ENCODE measurements around the gene AVPR2. TPM values are rescaled to one million over a fixed set of nuclear protein-coding genes. Genes with fewer than 3 reads are reported as not detected.

AVPR2 gene
- total RNA-seq, 6 donors from 2014 or later, result 1.2 to 2.8 (median 1.4) TPM; not detected in 3

GRCh38 chrX:153907456-153907855 is 3.0 kb downstream of the AVPR2 start:
- Histone ChIP-seq H3K36me3 (peaks cover 0 to 21% (median 3%) of the 10 kb centered on the region in 4 donors), H3K27me3 (no peaks in the 10 kb centered on the region), H3K4me3 (no peak overlapping the region), H3K4me1 (peaks cover 0 to 25% (median 12%) of the 10 kb centered on the region in 4 donors), H3K27ac (no peak overlapping the region), H3K9me3 (no peaks in the 10 kb centered on the region)
- DNase-seq, result peak in 1 of 2 donors; percentile 44
- TF ChIP-seq POLR2AphosphoS5 (IDR thresholded peaks at IDR 0.05) (no peak), CTCF (IDR thresholded peaks at IDR 0.05) (no peak), POLR2A (IDR thresholded peaks at IDR 0.05) (no peak), EP300 (IDR thresholded peaks at IDR 0.05) (no peak)
- WGBS, 2 donors, result 73 to 97% methylated on average over 3 to 7 of the region's 12 CpGs
- ATAC-seq (ENCODE audit: low FRiP score in 2 of 2), result no peak

GRCh38 chrX:153908219-153908860 is 3.9 kb downstream of the AVPR2 start:
- no peak for TF ChIP-seq EP300 (IDR thresholded peaks at IDR 0.05)
- no peak for TF ChIP-seq POLR2AphosphoS5 (IDR thresholded peaks at IDR 0.05)
- no peak for TF ChIP-seq POLR2A (IDR thresholded peaks at IDR 0.05)
- TF ChIP-seq CTCF (IDR thresholded peaks at IDR 0.05), result no peak
- Histone ChIP-seq H3K27ac (no peak overlapping the region), H3K27me3 (no peaks in the 10 kb centered on the region), H3K36me3 (peaks cover 0 to 30% (median 3%) of the 10 kb centered on the region in 4 donors), H3K9me3 (no peaks in the 10 kb centered on the region), H3K4me3 (no peak overlapping the region), H3K4me1 (peaks cover 0 to 20% (median 10%) of the 10 kb centered on the region in 4 donors)
- DNase-seq (no peak), ATAC-seq (ENCODE audit: low FRiP score in 2 of 2) (no peak)
- 92 to 94% methylated on average over 7 to 23 of the region's 23 CpGs for WGBS, 2 donors

- H3K27ac ChIP-seq, result no peak overlapping the region
- no peak for TF ChIP-seq EP300 (IDR thresholded peaks at IDR 0.05)
- no peak for TF ChIP-seq CTCF (IDR thresholded peaks at IDR 0.05)
- TF ChIP-seq POLR2A (IDR thresholded peaks at IDR 0.05), result no peak
- no peak for TF ChIP-seq POLR2AphosphoS5 (IDR thresholded peaks at IDR 0.05)
- H3K27me3 ChIP-seq, result no peaks in the 10 kb centered on the region
- no peaks in the 10 kb centered on the region for H3K9me3 ChIP-seq
- no peak overlapping the region for H3K4me3 ChIP-seq
- peaks cover 0 to 36% (median 3%) of the 10 kb centered on the region in 4 donors for H3K36me3 ChIP-seq
- peaks cover 0 to 10% (median 4%) of the 10 kb centered on the region in 4 donors for H3K4me1 ChIP-seq
- DNase-seq (no peak), ATAC-seq (ENCODE audit: low FRiP score in 2 of 2) (no peak)
- 80 to 100% methylated on average over 1 to 37 of the region's 37 CpGs for WGBS, 2 donors
Observed at GRCh38 chrX:153909024-153909979, 4.8 kb downstream of the AVPR2 start.

- 96% methylated on average over 25 of the region's 25 CpGs; no CpG with 5 or more reads in 1 of the 2 donors for WGBS, 2 donors
- DNase-seq (no peak), ATAC-seq (ENCODE audit: low FRiP score in 2 of 2) (no peak)
- peaks cover 0 to 36% (median 3%) of the 10 kb centered on the region in 4 donors for H3K36me3 ChIP-seq
- TF ChIP-seq POLR2AphosphoS5 (IDR thresholded peaks at IDR 0.05), result no peak
- no peaks in the 10 kb centered on the region for H3K9me3 ChIP-seq
- no peak overlapping the region for H3K4me3 ChIP-seq
- H3K27me3 ChIP-seq, result no peaks in the 10 kb centered on the region
- H3K27ac ChIP-seq, result no peak overlapping the region
- peaks cover 0 to 4% (median 0%) of the 10 kb centered on the region in 4 donors for H3K4me1 ChIP-seq
Observed at GRCh38 chrX:153909980-153910360, 5.5 kb downstream of the AVPR2 start.

GRCh38 chrX:153910446-153910845 is 6.0 kb downstream of the AVPR2 start:
- H3K27me3 ChIP-seq, result no peaks in the 10 kb centered on the region
- H3K36me3 ChIP-seq, result peaks cover 0 to 36% (median 3%) of the 10 kb centered on the region in 4 donors
- H3K4me1 ChIP-seq, result no peaks in the 10 kb centered on the region
- H3K27ac ChIP-seq, result no peak overlapping the region
- 93% methylated on average over 14 of the region's 22 CpGs; no CpG with 5 or more reads in 1 of the 2 donors for WGBS, 2 donors
- DNase-seq (no peak), ATAC-seq (ENCODE audit: low FRiP score in 2 of 2) (no peak)
- H3K4me3 ChIP-seq, result no peak overlapping the region
- TF ChIP-seq POLR2AphosphoS5 (IDR thresholded peaks at IDR 0.05) (no peak), CTCF (IDR thresholded peaks at IDR 0.05) (no peak), POLR2A (IDR thresholded peaks at IDR 0.05) (no peak), EP300 (IDR thresholded peaks at IDR 0.05) (no peak)
- H3K9me3 ChIP-seq, result no peaks in the 10 kb centered on the region

All from upper lobe of left lung (tissue), 6 donors.